Hematopoietic multipotent progenitor cell treated with erythropoietin and hydrocortisone succinate and interleukin-3 and kit ligand, for 17 days (in vitro differentiated cells): ENCODE results near the gene TSPAN18.

ENCODE experiments used
- DNase-seq: peaks from one replicate; pipeline ENCODE4 v3.0.0-alpha.2; 2015; ENCODE audit warnings: low spot score

Gene TSPAN18, protein sequence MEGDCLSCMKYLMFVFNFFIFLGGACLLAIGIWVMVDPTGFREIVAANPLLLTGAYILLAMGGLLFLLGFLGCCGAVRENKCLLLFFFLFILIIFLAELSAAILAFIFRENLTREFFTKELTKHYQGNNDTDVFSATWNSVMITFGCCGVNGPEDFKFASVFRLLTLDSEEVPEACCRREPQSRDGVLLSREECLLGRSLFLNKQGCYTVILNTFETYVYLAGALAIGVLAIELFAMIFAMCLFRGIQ

GRCh38 chr11:44726283-44727113 is at the start of gene TSPAN18:
Gene TSPAN18, plus strand, starts transcription at chr11:44726962. Its CDS starts 179,455 bp downstream, at chr11:44906417.
- DNase-seq, result no peak

DNA sequence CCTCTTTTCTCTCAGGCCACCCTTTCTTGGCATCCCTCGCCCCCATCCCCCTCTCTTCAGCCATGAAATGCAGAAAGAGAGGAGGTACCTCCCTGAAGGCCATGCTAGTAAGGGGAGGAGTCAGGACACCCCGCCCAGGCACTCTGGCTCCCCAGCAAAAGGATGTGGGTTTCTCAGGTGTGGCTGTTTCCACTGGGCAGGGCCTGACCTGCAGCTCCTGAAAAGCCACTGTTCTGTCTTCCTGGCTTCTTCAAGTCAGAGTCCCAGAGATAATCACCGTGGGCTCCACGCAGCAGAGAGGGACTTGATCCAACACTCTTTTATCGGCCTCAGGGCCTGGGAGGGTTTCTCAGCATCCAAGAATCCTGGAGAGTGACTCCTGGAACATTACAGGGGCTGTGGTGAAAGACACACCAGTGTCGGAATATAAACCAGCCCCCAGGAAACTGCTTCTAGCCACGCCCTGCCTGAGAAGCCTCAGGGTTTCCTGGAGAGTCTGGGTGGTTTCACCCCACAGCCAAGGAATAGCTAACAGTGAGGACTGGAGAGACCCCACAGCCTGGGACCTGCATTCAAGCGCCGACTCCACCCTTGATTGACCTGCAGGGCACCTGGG is 45.7 kb upstream of the TSPAN18 start:
- DNase-seq, result no peak

DNA sequence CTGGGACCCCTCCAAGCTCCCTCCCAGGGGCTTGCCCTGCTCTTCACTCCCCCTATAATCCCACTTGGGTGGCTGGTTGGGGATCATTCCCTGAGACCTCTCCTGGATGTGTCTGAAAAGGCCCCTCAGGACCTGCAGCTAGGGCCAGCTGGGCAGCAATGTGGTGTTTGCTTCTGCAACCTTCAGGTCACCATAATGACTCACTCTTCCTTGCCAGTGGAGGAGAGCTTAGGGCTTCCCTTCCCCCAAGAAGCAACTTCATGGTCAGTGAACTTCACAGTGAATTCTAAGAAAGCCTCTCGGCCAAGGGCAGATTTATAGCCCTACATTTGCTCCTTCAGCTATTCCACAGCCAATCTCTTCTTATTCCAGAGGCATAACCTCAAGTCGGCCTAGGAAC is 45.1 kb upstream of the TSPAN18 start:
- no peak for DNase-seq

- DNase-seq, result no peak
Measured at GRCh38 chr11:44684859-44685281, 41.9 kb upstream of the TSPAN18 start.

- DNase-seq, result no peak
Measured at GRCh38 chr11:44687388-44687787, 39.4 kb upstream of the TSPAN18 start.

- no peak for DNase-seq
Measured at GRCh38 chr11:44689265-44689664, 37.5 kb upstream of the TSPAN18 start.

- DNase-seq, result no peak
Measured at GRCh38 chr11:44690651-44691050, 36.1 kb upstream of the TSPAN18 start.

- no peak for DNase-seq
Measured at GRCh38 chr11:44692460-44692859, 34.3 kb upstream of the TSPAN18 start.

DNA sequence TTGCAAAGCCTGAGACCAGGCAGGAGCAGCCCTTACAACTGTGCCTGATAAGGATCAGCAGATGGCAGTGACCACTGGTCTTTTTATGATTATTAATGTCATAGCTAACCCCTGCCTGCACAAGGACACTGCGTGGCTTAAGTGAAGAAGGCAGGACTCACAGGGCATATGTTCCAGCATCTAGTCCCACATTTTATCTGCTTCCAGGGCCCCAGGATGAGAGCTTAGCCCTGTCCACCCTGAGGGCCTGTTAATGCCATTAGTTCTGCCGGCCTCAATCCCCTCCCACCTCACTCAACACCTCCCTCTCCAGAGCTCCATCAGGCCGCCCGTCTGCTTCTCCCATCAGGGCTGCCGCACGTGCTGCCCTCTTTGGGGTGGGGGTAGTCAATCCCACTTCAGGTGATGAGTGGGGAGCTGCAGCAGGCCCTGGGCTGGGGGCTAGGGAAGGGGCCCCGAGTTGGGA is 33.1 kb upstream of the TSPAN18 start:
- DNase-seq, result no peak

GRCh38 chr11:44694443-44694842 is 32.3 kb upstream of the TSPAN18 start:
- no peak for DNase-seq

DNA sequence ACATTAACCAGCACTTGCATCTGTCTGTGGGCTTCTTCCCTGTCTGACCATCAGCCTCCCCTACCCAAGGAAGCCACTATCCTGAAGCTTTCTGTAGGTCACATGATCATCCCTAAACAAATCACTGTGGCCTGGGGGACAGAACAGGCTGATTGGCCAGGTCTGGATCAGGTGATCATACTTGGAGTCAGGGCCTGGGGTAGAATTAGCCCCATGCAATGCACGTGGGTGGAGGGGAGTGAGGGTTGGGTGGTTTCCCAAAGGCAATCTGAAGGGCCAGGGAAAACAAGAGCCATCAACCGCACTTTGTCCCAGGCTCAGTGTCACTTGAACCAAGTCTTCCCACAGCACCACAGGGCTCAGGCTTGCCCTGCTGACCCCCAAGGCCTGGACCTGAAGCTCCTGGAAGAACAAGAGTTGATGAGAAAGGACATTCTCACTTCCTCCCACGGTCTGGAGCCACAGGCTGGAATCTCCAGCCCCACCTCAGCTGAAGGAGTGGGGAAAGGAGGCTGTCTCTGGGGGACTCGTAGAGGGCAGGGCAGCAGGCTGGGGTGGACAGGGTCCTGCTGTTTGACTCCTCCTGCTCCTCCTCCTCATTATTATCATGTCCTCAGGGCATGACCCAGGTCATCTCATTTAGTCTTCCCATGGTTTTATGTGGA is 31.5 kb upstream of the TSPAN18 start:
- DNase-seq, result no peak

- no peak for DNase-seq
Measured at GRCh38 chr11:44698252-44698912, 28.4 kb upstream of the TSPAN18 start.

- DNase-seq, result no peak
Measured at GRCh38 chr11:44699497-44700408, 27.0 kb upstream of the TSPAN18 start.

GRCh38 chr11:44701276-44701675 is 25.5 kb upstream of the TSPAN18 start:
- DNase-seq, result no peak

GRCh38 chr11:44702889-44703288 is 23.9 kb upstream of the TSPAN18 start:
- DNase-seq, result no peak

- DNase-seq, result no peak
Measured at GRCh38 chr11:44707094-44707493, 19.7 kb upstream of the TSPAN18 start.

DNA sequence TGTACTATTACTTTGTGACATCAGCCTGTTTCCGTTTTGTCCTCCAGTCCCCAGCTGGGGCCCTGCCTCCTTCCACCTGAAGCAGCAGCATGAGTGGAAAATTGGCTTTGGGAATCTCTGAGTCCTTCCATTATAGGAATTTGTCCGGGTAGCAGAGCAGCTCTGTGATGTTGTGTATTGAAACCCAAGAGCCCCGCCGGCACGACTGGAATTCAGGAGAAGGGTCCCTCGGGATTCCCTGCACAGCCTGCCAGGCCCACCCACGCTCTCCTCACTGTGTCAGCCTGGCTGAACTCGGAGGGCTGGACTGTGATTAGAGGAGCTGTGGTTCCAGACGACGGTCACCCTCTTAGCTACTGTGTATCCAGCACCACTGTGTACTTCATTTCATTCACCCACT is 18.8 kb upstream of the TSPAN18 start:
- no peak for DNase-seq

DNA sequence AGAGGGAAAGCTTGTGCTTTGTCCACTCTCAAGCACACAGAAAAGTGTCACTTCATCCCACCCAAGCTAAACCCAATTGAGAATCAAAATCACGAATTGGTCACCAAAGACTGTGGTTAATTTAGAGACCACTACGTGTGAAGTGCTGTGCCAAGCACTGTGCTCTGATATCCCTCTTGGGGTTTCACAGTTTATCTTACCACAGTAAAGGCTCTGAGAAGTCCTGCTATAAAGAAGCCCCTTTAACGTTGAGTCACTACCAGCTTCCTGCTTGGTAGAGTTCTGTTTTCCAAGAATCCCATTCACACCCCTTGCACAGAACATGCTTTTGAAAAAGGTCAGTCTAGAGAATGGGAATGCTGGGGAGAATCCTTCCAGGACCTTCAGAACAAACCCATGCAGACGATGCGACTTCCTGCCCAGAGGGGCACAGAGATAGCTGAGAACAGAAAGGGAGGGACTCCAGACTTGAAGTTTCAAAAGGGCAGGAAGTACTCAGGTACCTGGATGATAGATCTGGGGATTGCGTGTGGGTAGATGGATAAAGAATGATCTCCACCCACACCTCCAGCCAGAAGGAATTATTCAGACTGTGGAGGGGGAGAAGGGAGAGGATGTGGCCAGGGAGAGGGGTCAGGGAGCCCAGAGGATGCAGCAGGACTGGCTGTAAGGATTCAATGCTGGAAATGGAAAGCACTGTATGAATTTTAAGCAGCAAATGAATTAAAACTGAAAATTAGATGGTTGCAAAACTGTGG is 18.1 kb upstream of the TSPAN18 start:
- no peak for DNase-seq

DNA sequence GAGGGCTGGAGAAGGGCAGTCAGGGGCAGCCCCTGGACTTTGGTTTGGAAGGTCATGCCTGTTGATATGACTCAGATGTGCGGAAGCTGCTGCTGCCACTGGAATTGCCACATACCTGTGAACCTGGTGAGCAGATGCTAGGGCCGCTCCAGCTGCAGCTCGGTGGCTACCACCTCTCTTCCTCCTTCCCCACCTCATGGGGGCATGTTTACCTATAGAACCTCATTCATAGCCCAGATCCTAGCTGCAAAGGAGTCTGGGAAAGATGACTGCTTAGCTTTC is 17.5 kb upstream of the TSPAN18 start:
- DNase-seq, result no peak

DNA sequence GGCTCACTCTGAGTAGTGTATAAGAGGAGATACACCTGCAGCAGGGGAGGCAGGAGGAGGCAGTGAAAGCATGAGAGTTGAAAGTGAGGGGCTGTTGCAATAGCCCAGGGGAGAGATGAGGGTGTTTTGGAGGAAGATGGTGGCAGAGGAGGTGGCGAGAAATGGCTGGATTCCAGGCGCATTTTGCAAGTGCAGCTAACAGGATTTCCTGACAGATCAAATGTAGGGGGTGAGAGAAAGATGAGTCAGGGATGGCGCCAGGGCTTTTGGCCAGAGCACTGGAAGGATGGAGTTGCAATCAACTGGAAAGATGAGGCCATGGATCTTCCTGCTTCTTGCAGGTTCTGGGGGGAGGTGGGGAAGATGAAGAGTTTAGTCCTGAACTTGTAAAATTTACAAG is 16.8 kb upstream of the TSPAN18 start:
- no peak for DNase-seq
